ENCODE results near the gene RAB37.

Gene RAB37

GRCh38 chr17:74759243-74759801 lies 22.3 kb downstream of the RAB37 start:
- H3K4ac ChIP-seq (ENCODE audit: low read depth, low read length), result peak overlapping the region; percentile 50
- peak overlapping the region; percentile 49 for H4K91ac ChIP-seq (ENCODE audit: low read depth, low read length)
- H2BK12ac ChIP-seq (ENCODE audit: low read length), result peak overlapping the region; percentile 74
- peaks cover 0 to 2% of the 10 kb centered on the region in 2 experiments for H3K36me3 ChIP-seq (ENCODE audit: control insufficient read depth in 1 of 2, insufficient read depth in 2 of 2, low read length in 2 of 2)
- no peak overlapping the region for H4K12ac ChIP-seq (ENCODE audit: low read depth, low read length)
- peak overlapping the region; percentile 32 for H3K4me2 ChIP-seq (ENCODE audit: low read length)
- H3K79me1 ChIP-seq (ENCODE audit: low read length), result peaks cover 18% of the 10 kb centered on the region
- peak overlapping the region; percentile 36 for H4K8ac ChIP-seq (ENCODE audit: low read depth, low read length)
- peak overlapping the region; percentile 62 for H2BK5ac ChIP-seq (ENCODE audit: low read depth, low read length, poor library complexity)
- H3K23ac ChIP-seq (ENCODE audit: low read length), result no peak overlapping the region
- H2AFZ ChIP-seq (ENCODE audit: insufficient read depth, low read length, poor library complexity), result no peak overlapping the region
- H2BK120ac ChIP-seq (ENCODE audit: insufficient read depth, low read length, poor library complexity), result peak overlapping the region; percentile 65
- H3K79me2 ChIP-seq (ENCODE audit: control insufficient read depth, insufficient read depth, low read length, poor library complexity), result peaks cover 23% of the 10 kb centered on the region
- H3K27me3 ChIP-seq (ENCODE audit: insufficient read depth, low read length), result no peaks in the 10 kb centered on the region
- no peak overlapping the region for H3K9ac ChIP-seq (ENCODE audit: low read length)
- H3K4me1 ChIP-seq (ENCODE audit: control insufficient read depth in 1 of 2, insufficient read depth in 2 of 2, low read length in 2 of 2), result peaks cover 43 to 52% of the 10 kb centered on the region in 2 experiments
- peak overlapping the region; percentile 59 for H3K14ac ChIP-seq (ENCODE audit: low read length)
- H3K27ac ChIP-seq (ENCODE audit: low read depth, low read length), result peak overlapping the region; percentile 58
- DNase-seq, result no peak
- H3K4me3 ChIP-seq (ENCODE audit: low read depth, low read length), result no peak overlapping the region
- peak overlapping the region; percentile 36 for H2AK5ac ChIP-seq (ENCODE audit: low read length)
- peaks cover 3% of the 10 kb centered on the region for H3K9me3 ChIP-seq (ENCODE audit: insufficient read depth, low read depth, low read length)
- peak overlapping the region; percentile 81 for H3K18ac ChIP-seq (ENCODE audit: low read length)
- WGBS (ENCODE audit: extremely low coverage, insufficient coverage, insufficient read length), result no CpG with 5 or more reads among the region's 9 CpGs

GRCh38 chr17:74759941-74760340 lies 22.9 kb downstream of the RAB37 start:
- Histone ChIP-seq H3K79me1 (ENCODE audit: low read length) (peaks cover 18% of the 10 kb centered on the region), H4K91ac (ENCODE audit: low read depth, low read length) (peak overlapping the region; percentile 65), H3K14ac (ENCODE audit: low read length) (peak overlapping the region; percentile 59), H3K4me3 (ENCODE audit: low read depth, low read length) (no peak overlapping the region), H2BK120ac (ENCODE audit: insufficient read depth, low read length, poor library complexity) (peak overlapping the region; percentile 73), H3K79me2 (ENCODE audit: control insufficient read depth, insufficient read depth, low read length, poor library complexity) (peaks cover 23% of the 10 kb centered on the region), H3K4ac (ENCODE audit: low read depth, low read length) (no peak overlapping the region), H3K27me3 (ENCODE audit: insufficient read depth, low read length) (no peaks in the 10 kb centered on the region), H3K36me3 (ENCODE audit: control insufficient read depth in 1 of 2, insufficient read depth in 2 of 2, low read length in 2 of 2) (peaks cover 0 to 2% of the 10 kb centered on the region in 2 experiments), H3K4me2 (ENCODE audit: low read length) (peak overlapping the region; percentile 32), H3K9ac (ENCODE audit: low read length) (no peak overlapping the region), H4K12ac (ENCODE audit: low read depth, low read length) (no peak overlapping the region), H3K23ac (ENCODE audit: low read length) (no peak overlapping the region), H2BK12ac (ENCODE audit: low read length) (peak overlapping the region; percentile 76), H4K8ac (ENCODE audit: low read depth, low read length) (peak overlapping the region; percentile 36), H2AFZ (ENCODE audit: insufficient read depth, low read length, poor library complexity) (no peak overlapping the region), H3K4me1 (ENCODE audit: control insufficient read depth in 1 of 2, insufficient read depth in 2 of 2, low read length in 2 of 2) (peaks cover 43 to 52% of the 10 kb centered on the region in 2 experiments), H3K9me3 (ENCODE audit: insufficient read depth, low read depth, low read length) (peaks cover 3% of the 10 kb centered on the region), H3K27ac (ENCODE audit: low read depth, low read length) (peak overlapping the region; percentile 58), H2AK5ac (ENCODE audit: low read length) (no peak overlapping the region), H3K18ac (ENCODE audit: low read length) (peak overlapping the region; percentile 81), H2BK5ac (ENCODE audit: low read depth, low read length, poor library complexity) (peak overlapping the region; percentile 78)
- no CpG with 5 or more reads among the region's 10 CpGs for WGBS (ENCODE audit: extremely low coverage, insufficient coverage, insufficient read length)
- peak in 1 of 2 donors; percentile 38 for DNase-seq

DNA sequence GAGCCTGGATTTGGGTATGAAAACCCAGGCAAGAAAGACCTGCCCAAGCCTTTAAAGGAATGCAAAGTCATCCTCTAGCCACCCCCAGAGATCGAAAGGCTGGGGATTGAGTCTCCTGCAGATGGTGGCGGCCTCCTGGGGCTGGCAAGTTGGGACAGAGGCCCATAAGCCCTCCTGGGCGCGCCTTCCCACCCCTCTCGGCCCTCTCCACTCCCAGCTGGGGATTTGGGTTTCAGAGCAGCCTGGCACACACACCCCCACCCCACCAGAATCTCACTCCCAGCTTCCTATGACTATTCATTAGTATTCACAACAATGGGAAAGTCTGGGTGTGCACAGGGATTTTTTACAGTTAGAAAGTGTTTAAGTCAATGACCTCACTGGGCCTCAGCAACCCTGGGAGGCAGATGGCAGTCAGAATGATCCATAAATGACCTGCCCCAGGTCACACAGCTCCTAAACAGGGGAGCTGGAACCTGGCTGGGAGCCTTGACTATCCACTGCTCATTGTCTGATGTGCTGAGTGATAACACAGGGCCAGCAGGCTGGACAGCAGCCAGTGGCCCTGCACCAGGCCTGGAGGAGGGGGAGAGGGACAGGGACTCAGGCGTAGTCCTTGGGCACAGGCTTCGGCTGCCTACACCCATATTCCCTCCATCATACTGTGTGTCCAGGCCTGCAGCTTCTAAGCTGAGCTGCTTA lies 23.5 kb downstream of the RAB37 start:
- H4K12ac ChIP-seq (ENCODE audit: low read depth, low read length), result peak overlapping the region; percentile 32
- H3K14ac ChIP-seq (ENCODE audit: low read length), result peak overlapping the region; percentile 15
- H3K27me3 ChIP-seq (ENCODE audit: insufficient read depth, low read length), result no peaks in the 10 kb centered on the region

GRCh38 chr17:74761419-74761818 lies 24.4 kb downstream of the RAB37 start:
- H3K9me3 ChIP-seq (ENCODE audit: insufficient read depth, low read depth, low read length), result peaks cover 3% of the 10 kb centered on the region
- H3K36me3 ChIP-seq (ENCODE audit: control insufficient read depth in 1 of 2, insufficient read depth in 2 of 2, low read length in 2 of 2), result peaks cover 0 to 2% of the 10 kb centered on the region in 2 experiments
- H3K4me3 ChIP-seq (ENCODE audit: low read depth, low read length), result no peak overlapping the region
- peak overlapping the region; percentile 39 for H3K4ac ChIP-seq (ENCODE audit: low read depth, low read length)
- peaks cover 18% of the 10 kb centered on the region for H3K79me1 ChIP-seq (ENCODE audit: low read length)
- no peak overlapping the region for H2AFZ ChIP-seq (ENCODE audit: insufficient read depth, low read length, poor library complexity)
- no peak overlapping the region for H2BK5ac ChIP-seq (ENCODE audit: low read depth, low read length, poor library complexity)
- no peak for DNase-seq
- H3K14ac ChIP-seq (ENCODE audit: low read length), result no peak overlapping the region
- H2BK12ac ChIP-seq (ENCODE audit: low read length), result peak overlapping the region; percentile 6
- peak overlapping the region; percentile 45 for H4K91ac ChIP-seq (ENCODE audit: low read depth, low read length)
- H3K9ac ChIP-seq (ENCODE audit: low read length), result no peak overlapping the region
- H2AK5ac ChIP-seq (ENCODE audit: low read length), result no peak overlapping the region
- no peak overlapping the region for H4K8ac ChIP-seq (ENCODE audit: low read depth, low read length)
- no peak overlapping the region for H2BK120ac ChIP-seq (ENCODE audit: insufficient read depth, low read length, poor library complexity)
- peak overlapping the region; percentile 7 for H3K18ac ChIP-seq (ENCODE audit: low read length)
- H3K4me1 ChIP-seq (ENCODE audit: control insufficient read depth in 1 of 2, insufficient read depth in 2 of 2, low read length in 2 of 2), result peaks cover 43 to 52% of the 10 kb centered on the region in 2 experiments
- H3K23ac ChIP-seq (ENCODE audit: low read length), result no peak overlapping the region
- H3K27ac ChIP-seq (ENCODE audit: low read depth, low read length), result no peak overlapping the region
- no peak overlapping the region for H4K12ac ChIP-seq (ENCODE audit: low read depth, low read length)
- H3K4me2 ChIP-seq (ENCODE audit: low read length), result no peak overlapping the region
- peaks cover 18% of the 10 kb centered on the region for H3K79me2 ChIP-seq (ENCODE audit: control insufficient read depth, insufficient read depth, low read length, poor library complexity)
- no peaks in the 10 kb centered on the region for H3K27me3 ChIP-seq (ENCODE audit: insufficient read depth, low read length)
- no CpG with 5 or more reads among the region's 5 CpGs for WGBS (ENCODE audit: extremely low coverage, insufficient coverage, insufficient read length)

More for the DNA sequence above, 23.5 kb downstream of the RAB37 start:
- H3K4me1 ChIP-seq (ENCODE audit: control insufficient read depth in 1 of 2, insufficient read depth in 2 of 2, low read length in 2 of 2), result peaks cover 43 to 52% of the 10 kb centered on the region in 2 experiments
- H3K27ac ChIP-seq (ENCODE audit: low read depth, low read length), result peak overlapping the region; percentile 57
- H4K8ac ChIP-seq (ENCODE audit: low read depth, low read length), result peak overlapping the region; percentile 44
- H3K36me3 ChIP-seq (ENCODE audit: control insufficient read depth in 1 of 2, insufficient read depth in 2 of 2, low read length in 2 of 2), result peaks cover 0 to 2% of the 10 kb centered on the region in 2 experiments
- peak overlapping the region; percentile 76 for H2BK12ac ChIP-seq (ENCODE audit: low read length)
- H3K79me1 ChIP-seq (ENCODE audit: low read length), result peaks cover 18% of the 10 kb centered on the region
- H3K9ac ChIP-seq (ENCODE audit: low read length), result no peak overlapping the region
- peak overlapping the region; percentile 68 for H3K18ac ChIP-seq (ENCODE audit: low read length)
- H3K9me3 ChIP-seq (ENCODE audit: insufficient read depth, low read depth, low read length), result peaks cover 3% of the 10 kb centered on the region
- H2BK120ac ChIP-seq (ENCODE audit: insufficient read depth, low read length, poor library complexity), result peak overlapping the region; percentile 73
- peak overlapping the region; percentile 32 for H3K4me2 ChIP-seq (ENCODE audit: low read length)
- no CpG with 5 or more reads among the region's 7 CpGs for WGBS (ENCODE audit: extremely low coverage, insufficient coverage, insufficient read length)
- no peak for DNase-seq
- H2AK5ac ChIP-seq (ENCODE audit: low read length), result peak overlapping the region; percentile 78
- H2BK5ac ChIP-seq (ENCODE audit: low read depth, low read length, poor library complexity), result peak overlapping the region; percentile 78
- H4K91ac ChIP-seq (ENCODE audit: low read depth, low read length), result peak overlapping the region; percentile 65
- H3K4me3 ChIP-seq (ENCODE audit: low read depth, low read length), result no peak overlapping the region
- H3K79me2 ChIP-seq (ENCODE audit: control insufficient read depth, insufficient read depth, low read length, poor library complexity), result peaks cover 18% of the 10 kb centered on the region
- H3K4ac ChIP-seq (ENCODE audit: low read depth, low read length), result no peak overlapping the region
- no peak overlapping the region for H3K23ac ChIP-seq (ENCODE audit: low read length)
- peak overlapping the region; percentile 30 for H2AFZ ChIP-seq (ENCODE audit: insufficient read depth, low read length, poor library complexity)
